Measurements from ENCODE around the gene ASCL2. TPM values are rescaled to one million over a fixed set of nuclear protein-coding genes. Genes with fewer than 3 reads are reported as not detected.
A peak's percentile ranks its signal among the peaks of the same experiment; 100 is the strongest.

The ASCL2 gene
- total RNA-seq, 1 experiment from 2014 or later = not detected

- DNase-seq = no peak
- Histone ChIP-seq H4K20me1 (ENCODE audit: insufficient read depth, low read depth, low read length) (no peaks in the 10 kb centered on the region), H3K9me3 (ENCODE audit: low read length) (no peaks in the 10 kb centered on the region), H3K4me1 (ENCODE audit: low read length) (no peaks in the 10 kb centered on the region), H2AFZ (ENCODE audit: low read length) (no peak overlapping the region), H3K79me2 (ENCODE audit: low read length) (no peaks in the 10 kb centered on the region), H3K9ac (ENCODE audit: low read length) (no peak overlapping the region), H3K36me3 (ENCODE audit: insufficient read depth, low read length) (no peaks in the 10 kb centered on the region), H3K27me3 (ENCODE audit: low read length) (no peaks in the 10 kb centered on the region), H3K9me2 (replicated peaks; ENCODE audit: insufficient read depth, low read length) (no peaks in the 10 kb centered on the region), H3K4me2 (ENCODE audit: low read depth, low read length, poor library complexity, severe bottlenecking) (no peak overlapping the region), H3K27ac (ENCODE audit: low read length) (no peak overlapping the region), H3K4me3 (ENCODE audit: low read length) (no peak overlapping the region)
These were observed 39.8 kb upstream of the ASCL2 start for GRCh38 chr11:2310073-2310785.

GRCh38 chr11:2309251-2310072, 39.1 kb upstream of the ASCL2 start:
- DNase-seq = no peak

DNA sequence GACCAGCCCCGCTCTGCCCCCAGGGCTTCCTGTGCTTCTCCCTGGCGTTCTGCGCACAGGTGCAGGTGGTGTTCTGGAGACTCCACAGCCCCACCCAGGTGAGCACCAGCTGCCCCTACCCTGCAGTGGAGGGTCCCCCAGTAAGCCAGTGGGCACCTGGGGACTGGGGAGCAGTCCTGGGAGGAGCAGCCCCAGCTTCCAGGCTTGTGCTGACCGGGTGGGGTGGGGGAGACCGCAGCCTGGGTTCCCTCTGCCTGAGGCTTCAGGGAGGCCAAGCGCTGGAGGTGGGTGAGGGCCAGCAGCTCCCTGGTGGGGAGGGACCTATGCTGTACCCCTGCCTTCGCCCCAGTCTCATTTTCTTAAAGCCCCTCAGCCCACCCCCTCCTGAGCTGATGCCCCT, 38.3 kb upstream of the ASCL2 start:
- Histone ChIP-seq H3K27me3 (ENCODE audit: low read length) (no peaks in the 10 kb centered on the region), H3K27ac (ENCODE audit: low read length) (no peak overlapping the region), H4K20me1 (ENCODE audit: insufficient read depth, low read depth, low read length) (no peaks in the 10 kb centered on the region), H3K9ac (ENCODE audit: low read length) (no peak overlapping the region), H3K9me2 (replicated peaks; ENCODE audit: insufficient read depth, low read length) (no peaks in the 10 kb centered on the region), H3K4me2 (ENCODE audit: low read depth, low read length, poor library complexity, severe bottlenecking) (no peak overlapping the region), H3K79me2 (ENCODE audit: low read length) (no peaks in the 10 kb centered on the region), H3K4me3 (ENCODE audit: low read length) (no peak overlapping the region), H3K9me3 (ENCODE audit: low read length) (no peaks in the 10 kb centered on the region), H3K4me1 (ENCODE audit: low read length) (no peaks in the 10 kb centered on the region), H2AFZ (ENCODE audit: low read length) (no peak overlapping the region), H3K36me3 (ENCODE audit: insufficient read depth, low read length) (no peaks in the 10 kb centered on the region)
- DNase-seq = no peak

More at GRCh38 chr11:2309251-2310072, 39.1 kb upstream of the ASCL2 start:
- no peaks in the 10 kb centered on the region for H3K4me1 ChIP-seq (ENCODE audit: low read length)
- no peaks in the 10 kb centered on the region for H3K9me3 ChIP-seq (ENCODE audit: low read length)
- H3K9me2 ChIP-seq (replicated peaks; ENCODE audit: insufficient read depth, low read length) = no peaks in the 10 kb centered on the region
- no peak overlapping the region for H3K9ac ChIP-seq (ENCODE audit: low read length)
- no peak overlapping the region for H2AFZ ChIP-seq (ENCODE audit: low read length)
- H3K79me2 ChIP-seq (ENCODE audit: low read length) = no peaks in the 10 kb centered on the region
- no peak overlapping the region for H3K4me3 ChIP-seq (ENCODE audit: low read length)
- no peak overlapping the region for H3K27ac ChIP-seq (ENCODE audit: low read length)
- no peaks in the 10 kb centered on the region for H3K27me3 ChIP-seq (ENCODE audit: low read length)
- H3K4me2 ChIP-seq (ENCODE audit: low read depth, low read length, poor library complexity, severe bottlenecking) = no peak overlapping the region
- no peaks in the 10 kb centered on the region for H3K36me3 ChIP-seq (ENCODE audit: insufficient read depth, low read length)
- no peaks in the 10 kb centered on the region for H4K20me1 ChIP-seq (ENCODE audit: insufficient read depth, low read depth, low read length)

DNA sequence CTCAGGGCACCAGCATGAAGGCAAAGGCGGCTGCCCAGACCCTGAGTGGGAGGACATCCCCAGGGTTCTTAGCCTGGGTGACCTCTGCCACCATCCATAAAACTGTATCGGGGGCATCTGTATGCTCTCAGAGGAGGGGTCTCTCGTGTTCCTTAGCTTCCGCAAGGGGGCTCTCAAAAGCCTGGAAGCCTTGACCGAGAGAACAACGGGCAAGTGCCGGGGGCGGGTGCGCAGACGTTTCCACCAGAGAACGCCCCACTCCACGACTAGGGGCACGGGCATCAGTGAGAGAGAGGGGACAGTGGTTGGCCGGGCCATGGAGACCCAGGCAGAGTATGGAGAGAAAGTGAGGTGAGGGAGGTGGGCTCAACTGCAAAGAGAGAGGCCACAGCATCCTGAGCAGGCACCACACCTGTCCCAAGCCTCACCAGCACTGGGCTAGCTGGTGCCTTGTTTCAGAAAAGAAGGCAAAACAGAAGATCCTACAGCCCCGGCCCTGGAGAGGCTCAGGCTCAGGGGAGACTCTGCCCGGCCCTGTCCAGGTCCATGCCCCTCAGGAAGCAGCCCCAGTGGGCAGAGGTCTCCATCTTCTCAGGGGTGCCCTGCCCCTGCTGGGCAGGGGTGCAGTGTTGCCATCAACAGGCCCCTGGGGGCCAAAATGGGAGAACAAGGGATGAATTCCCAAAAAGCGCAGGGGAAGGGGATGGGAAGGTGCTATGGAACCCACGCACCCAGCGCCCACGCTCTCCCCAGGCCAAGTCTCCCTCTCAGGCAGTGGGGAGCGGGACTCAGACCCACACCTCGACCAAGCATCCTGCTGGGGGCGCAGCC, 37.3 kb upstream of the ASCL2 start:
- Histone ChIP-seq H3K27me3 (ENCODE audit: low read length) (no peaks in the 10 kb centered on the region), H3K9ac (ENCODE audit: low read length) (no peak overlapping the region), H3K36me3 (ENCODE audit: insufficient read depth, low read length) (no peaks in the 10 kb centered on the region), H3K4me1 (ENCODE audit: low read length) (no peaks in the 10 kb centered on the region), H3K79me2 (ENCODE audit: low read length) (no peaks in the 10 kb centered on the region), H3K27ac (ENCODE audit: low read length) (no peak overlapping the region), H3K4me3 (ENCODE audit: low read length) (no peak overlapping the region), H4K20me1 (ENCODE audit: insufficient read depth, low read depth, low read length) (no peaks in the 10 kb centered on the region), H3K9me2 (replicated peaks; ENCODE audit: insufficient read depth, low read length) (no peaks in the 10 kb centered on the region), H3K4me2 (ENCODE audit: low read depth, low read length, poor library complexity, severe bottlenecking) (no peak overlapping the region), H3K9me3 (ENCODE audit: low read length) (no peaks in the 10 kb centered on the region), H2AFZ (ENCODE audit: low read length) (no peak overlapping the region)
- no peak for DNase-seq

- no peaks in the 10 kb centered on the region for H3K36me3 ChIP-seq (ENCODE audit: insufficient read depth, low read length)
- H3K27ac ChIP-seq (ENCODE audit: low read length) = no peak overlapping the region
- no peaks in the 10 kb centered on the region for H3K27me3 ChIP-seq (ENCODE audit: low read length)
- no peak overlapping the region for H3K4me2 ChIP-seq (ENCODE audit: low read depth, low read length, poor library complexity, severe bottlenecking)
- no peak for DNase-seq
- no peaks in the 10 kb centered on the region for H3K9me3 ChIP-seq (ENCODE audit: low read length)
- no peak overlapping the region for H3K4me3 ChIP-seq (ENCODE audit: low read length)
- H2AFZ ChIP-seq (ENCODE audit: low read length) = no peak overlapping the region
- H3K79me2 ChIP-seq (ENCODE audit: low read length) = no peaks in the 10 kb centered on the region
- no peak overlapping the region for H3K9ac ChIP-seq (ENCODE audit: low read length)
- no peaks in the 10 kb centered on the region for H3K4me1 ChIP-seq (ENCODE audit: low read length)
- no peaks in the 10 kb centered on the region for H4K20me1 ChIP-seq (ENCODE audit: insufficient read depth, low read depth, low read length)
- H3K9me2 ChIP-seq (replicated peaks; ENCODE audit: insufficient read depth, low read length) = no peaks in the 10 kb centered on the region
These were observed 36.6 kb upstream of the ASCL2 start for GRCh38 chr11:2306877-2307500.

- Histone ChIP-seq H3K27me3 (ENCODE audit: low read length) (no peaks in the 10 kb centered on the region), H3K27ac (ENCODE audit: low read length) (no peak overlapping the region), H3K36me3 (ENCODE audit: insufficient read depth, low read length) (no peaks in the 10 kb centered on the region), H3K4me3 (ENCODE audit: low read length) (no peak overlapping the region), H3K4me2 (ENCODE audit: low read depth, low read length, poor library complexity, severe bottlenecking) (no peak overlapping the region), H3K9me2 (replicated peaks; ENCODE audit: insufficient read depth, low read length) (no peaks in the 10 kb centered on the region), H3K4me1 (ENCODE audit: low read length) (no peaks in the 10 kb centered on the region), H3K9me3 (ENCODE audit: low read length) (no peaks in the 10 kb centered on the region), H4K20me1 (ENCODE audit: insufficient read depth, low read depth, low read length) (no peaks in the 10 kb centered on the region), H3K9ac (ENCODE audit: low read length) (no peak overlapping the region), H2AFZ (ENCODE audit: low read length) (no peak overlapping the region), H3K79me2 (ENCODE audit: low read length) (no peaks in the 10 kb centered on the region)
- DNase-seq = no peak
These were observed 36.0 kb upstream of the ASCL2 start for GRCh38 chr11:2306452-2306823.

DNA sequence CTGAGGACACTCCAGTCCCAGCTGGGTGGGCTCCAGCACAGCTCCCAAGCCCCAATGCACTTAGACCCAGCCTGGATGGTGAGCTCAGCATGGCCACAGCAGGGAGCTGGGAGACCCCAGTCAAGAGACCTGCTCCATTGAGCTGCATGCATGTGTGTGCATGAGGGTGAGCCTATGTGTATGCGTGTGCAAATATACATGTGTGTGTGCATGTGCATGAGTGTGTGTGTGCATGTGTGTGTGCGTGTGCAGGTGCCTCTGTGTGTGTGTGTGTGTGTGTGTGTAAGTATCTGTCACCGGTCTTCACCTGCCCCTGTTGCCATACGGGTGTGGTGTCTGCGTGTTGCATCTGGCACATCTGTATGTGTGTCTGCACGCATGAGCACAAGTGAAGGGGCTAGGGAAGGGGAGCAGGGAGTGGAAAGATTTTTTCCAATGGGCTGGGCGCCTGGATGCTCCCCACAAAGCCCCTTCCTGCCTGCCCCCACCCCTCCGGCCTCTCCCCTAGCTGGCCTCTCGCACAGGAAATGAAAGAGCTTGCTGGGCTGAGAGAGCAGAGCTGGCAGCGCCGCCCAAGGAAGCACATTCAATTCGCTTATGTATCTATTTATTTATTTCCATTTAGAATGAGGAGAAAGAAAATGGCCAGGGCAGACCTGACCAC, 35.5 kb upstream of the ASCL2 start:
- H3K9ac ChIP-seq (ENCODE audit: low read length) = 0 out of 2 replicates have a peak overlapping the region, but pooled peaks have one; percentile 18
- H3K79me2 ChIP-seq (ENCODE audit: low read length) = no peaks in the 10 kb centered on the region
- H3K4me3 ChIP-seq (ENCODE audit: low read length) = no peak overlapping the region
- no peaks in the 10 kb centered on the region for H3K27me3 ChIP-seq (ENCODE audit: low read length)
- H3K4me2 ChIP-seq (ENCODE audit: low read depth, low read length, poor library complexity, severe bottlenecking) = no peak overlapping the region
- H3K9me2 ChIP-seq (replicated peaks; ENCODE audit: insufficient read depth, low read length) = no peaks in the 10 kb centered on the region
- no peaks in the 10 kb centered on the region for H3K36me3 ChIP-seq (ENCODE audit: insufficient read depth, low read length)
- no peaks in the 10 kb centered on the region for H4K20me1 ChIP-seq (ENCODE audit: insufficient read depth, low read depth, low read length)
- H3K27ac ChIP-seq (ENCODE audit: low read length) = no peak overlapping the region
- no peak overlapping the region for H2AFZ ChIP-seq (ENCODE audit: low read length)
- no peaks in the 10 kb centered on the region for H3K9me3 ChIP-seq (ENCODE audit: low read length)
- H3K4me1 ChIP-seq (ENCODE audit: low read length) = no peaks in the 10 kb centered on the region
- DNase-seq = no peak

Measured in Karpas-422 (cell line).